Activated T-helper 1 cell treated with anti-CD3 and anti-CD28 coated beads, Interleukin-12 subunit alpha, Interleukin-12 subunit beta, Interleukin-2, Interleukin-4 antibody, amounts not matched to agents 30 ng/mL and 10 ng/mL and 1 ng/mL, durations not matched to agents 14 hours and 24 hours and 36 hours (primary cell): Measurements from ENCODE around the gene SUGCT. TPM values are rescaled to one million over a fixed set of nuclear protein-coding genes. Genes with fewer than 3 reads are reported as not detected.
A peak's percentile ranks its signal among the peaks of the same experiment; 100 is the strongest.
"Not testable (repeated sequence)": the region's sequence is repeated elsewhere in the genome, so short reads cannot be mapped to it uniquely, and the experiment has no call there.

Source experiments
- DNase-seq: peaks from one replicate; pipeline ENCODE4 v3.0.0; 2021; ENCODE audit warnings: low spot score
- H3K27ac Mint-ChIP-seq: one replicate; pipeline ENCODE4 v1.8.0; 2021; ENCODE audit warnings: mild to moderate bottlenecking, mixed read lengths
- H3K27me3 Mint-ChIP-seq: one replicate; pipeline ENCODE4 v1.8.0; 2022; ENCODE audit warnings: mild to moderate bottlenecking, moderate library complexity, mixed read lengths; ENCODE audit not compliant: insufficient read depth
- H3K36me3 Mint-ChIP-seq: one replicate; pipeline ENCODE4 v1.8.0; 2021; ENCODE audit warnings: low read depth, mixed read lengths
- H3K4me1 Mint-ChIP-seq: one replicate; pipeline ENCODE4 v1.8.0; 2021; ENCODE audit warnings: low read depth, mixed read lengths
- H3K4me3 Mint-ChIP-seq: one replicate; pipeline ENCODE4 v1.8.0; 2021; ENCODE audit warnings: mild to moderate bottlenecking, moderate library complexity, mixed read lengths
- H3K9me3 Mint-ChIP-seq: one replicate; pipeline ENCODE4 v1.8.0; 2021; ENCODE audit warnings: mixed read lengths
- intact Hi-C: fragments of 100-400 bp; cut with micrococcal nuclease; formaldehyde crosslinking; loops from one replicate; pipeline ENCODE4 v1.15.1; 2024
- total RNA-seq: library from RNA; stranded (reverse); gene quantifications from 2 replicates; pipeline ENCODE4 v1.2.3, GENCODE V29; 2022

SUGCT gene
- total RNA-seq, 1 donor from 2014 or later: not detected

DNA sequence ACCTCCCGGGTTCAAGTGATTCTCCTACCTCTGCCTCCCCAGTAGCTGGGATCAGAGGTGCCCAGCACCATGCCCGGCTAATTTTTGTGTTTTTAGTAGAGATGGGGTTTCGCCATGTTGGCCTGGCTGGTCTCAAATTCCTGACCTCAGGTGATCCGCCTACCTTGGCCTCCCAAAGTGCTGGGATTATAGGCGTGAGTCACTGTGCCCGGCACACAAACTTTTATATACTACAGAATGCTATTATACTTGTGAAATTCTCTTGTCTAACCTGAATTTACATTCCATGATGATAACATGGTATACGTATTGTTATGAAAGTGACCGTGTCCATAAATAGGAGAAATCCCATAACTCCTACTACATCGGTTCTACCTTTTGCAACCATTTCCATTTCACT lies 17.6 kb upstream of the SUGCT start:
- DNase-seq, intact Hi-C loops, H3K36me3 Mint-ChIP-seq, H3K27ac Mint-ChIP-seq, H3K27me3 Mint-ChIP-seq, H3K4me3 Mint-ChIP-seq, H3K4me1 Mint-ChIP-seq, H3K9me3 Mint-ChIP-seq: not testable (repeated sequence)

DNA sequence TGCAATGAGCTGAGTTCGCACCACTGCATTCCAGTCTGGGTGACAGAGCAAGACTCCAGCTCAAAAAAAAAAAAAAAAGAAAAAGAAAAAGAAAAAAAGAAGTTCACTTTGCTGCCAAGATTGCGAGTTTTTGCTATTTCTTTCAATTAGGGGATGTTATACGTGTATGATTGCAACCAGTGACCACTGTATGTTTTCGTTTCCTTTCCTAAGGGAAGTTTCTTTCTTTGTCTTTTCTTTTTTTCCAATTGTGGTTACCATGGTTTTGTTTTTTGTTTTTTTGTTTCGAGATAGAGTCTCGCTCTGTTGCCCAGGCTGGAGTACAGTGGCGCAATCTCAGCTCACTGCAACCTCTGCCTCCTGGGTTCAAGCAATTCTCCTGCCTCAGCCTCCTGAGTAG lies 16.6 kb upstream of the SUGCT start:
- H3K4me1 Mint-ChIP-seq, intact Hi-C loops, H3K27ac Mint-ChIP-seq, H3K4me3 Mint-ChIP-seq, H3K36me3 Mint-ChIP-seq, DNase-seq, H3K27me3 Mint-ChIP-seq, H3K9me3 Mint-ChIP-seq: not testable (repeated sequence)

- Mint-ChIP-seq H3K36me3 (peaks cover 2% of the 10 kb centered on the region), H3K4me3 (no peak overlapping the region), H3K27ac (no peak overlapping the region), H3K27me3 (no peaks in the 10 kb centered on the region), H3K4me1 (no peaks in the 10 kb centered on the region), H3K9me3 (no peaks in the 10 kb centered on the region)
- DNase-seq: no peak
- intact Hi-C loops: no loop called here
These were observed 14.8 kb upstream of the SUGCT start for GRCh38 chr7:40120020-40120419.

DNA sequence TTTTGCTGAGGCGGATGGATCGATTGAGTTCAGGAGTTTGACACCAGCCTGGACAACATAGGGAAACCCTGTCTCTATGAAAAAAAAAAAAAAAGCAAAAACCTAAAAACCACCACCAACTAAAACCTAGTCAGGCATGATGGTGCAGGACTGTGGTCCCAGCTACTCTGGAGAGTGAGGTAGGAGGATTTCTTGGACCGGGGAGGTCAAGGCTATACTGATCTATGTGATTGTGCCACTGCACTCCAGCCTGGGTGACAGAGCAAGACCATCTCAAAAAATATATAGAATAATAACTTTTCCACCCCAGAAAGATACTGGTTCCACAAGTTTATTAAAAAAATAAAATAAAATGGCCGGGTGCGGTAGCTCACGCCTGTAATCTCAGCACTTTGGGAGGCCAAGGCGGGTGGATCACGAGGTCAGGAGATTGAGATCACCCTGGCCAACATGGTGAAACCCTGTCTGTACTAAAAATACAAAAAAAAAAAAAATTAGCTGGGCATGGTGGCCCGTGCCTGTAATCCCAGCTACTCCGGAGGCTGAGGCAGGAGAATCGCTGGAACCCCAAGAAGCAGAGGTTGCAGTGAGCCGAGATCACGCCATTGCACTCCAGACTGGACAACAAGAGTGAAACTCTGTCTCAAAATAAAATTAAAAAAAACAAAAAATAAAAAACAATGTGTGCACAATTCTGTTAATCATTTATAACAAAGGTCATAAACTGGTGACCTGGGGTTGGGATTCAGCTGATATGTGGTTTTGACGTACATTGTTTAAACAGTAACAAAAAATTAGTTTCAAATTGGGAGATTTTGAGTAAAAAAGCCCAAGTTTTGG lies 12.5 kb upstream of the SUGCT start:
- H3K27ac Mint-ChIP-seq, intact Hi-C loops, H3K4me3 Mint-ChIP-seq, H3K36me3 Mint-ChIP-seq, H3K27me3 Mint-ChIP-seq, H3K4me1 Mint-ChIP-seq, DNase-seq, H3K9me3 Mint-ChIP-seq: not testable (repeated sequence)

DNA sequence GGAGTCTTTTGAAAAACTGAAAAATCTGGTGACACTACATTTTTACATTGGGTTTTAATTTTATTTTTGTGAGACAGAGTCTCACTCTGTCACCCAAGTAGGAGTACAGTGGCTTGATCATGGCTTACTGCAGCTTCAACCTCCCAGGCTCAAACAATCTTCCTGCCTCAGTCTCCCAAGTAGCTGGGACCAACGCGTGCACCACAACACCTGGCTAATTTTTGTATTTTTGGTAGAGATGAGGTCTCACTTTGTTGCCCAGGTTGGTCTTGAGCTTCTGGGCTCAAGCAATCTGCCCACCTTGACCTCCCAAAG lies 11.9 kb upstream of the SUGCT start:
- H3K27ac Mint-ChIP-seq: no peak overlapping the region
- DNase-seq: no peak
- intact Hi-C loops: no loop called here
- peaks cover 2% of the 10 kb centered on the region for H3K36me3 Mint-ChIP-seq
- no peak overlapping the region for H3K4me3 Mint-ChIP-seq
- H3K9me3 Mint-ChIP-seq: no peaks in the 10 kb centered on the region
- no peaks in the 10 kb centered on the region for H3K4me1 Mint-ChIP-seq
- H3K27me3 Mint-ChIP-seq: no peaks in the 10 kb centered on the region

DNA sequence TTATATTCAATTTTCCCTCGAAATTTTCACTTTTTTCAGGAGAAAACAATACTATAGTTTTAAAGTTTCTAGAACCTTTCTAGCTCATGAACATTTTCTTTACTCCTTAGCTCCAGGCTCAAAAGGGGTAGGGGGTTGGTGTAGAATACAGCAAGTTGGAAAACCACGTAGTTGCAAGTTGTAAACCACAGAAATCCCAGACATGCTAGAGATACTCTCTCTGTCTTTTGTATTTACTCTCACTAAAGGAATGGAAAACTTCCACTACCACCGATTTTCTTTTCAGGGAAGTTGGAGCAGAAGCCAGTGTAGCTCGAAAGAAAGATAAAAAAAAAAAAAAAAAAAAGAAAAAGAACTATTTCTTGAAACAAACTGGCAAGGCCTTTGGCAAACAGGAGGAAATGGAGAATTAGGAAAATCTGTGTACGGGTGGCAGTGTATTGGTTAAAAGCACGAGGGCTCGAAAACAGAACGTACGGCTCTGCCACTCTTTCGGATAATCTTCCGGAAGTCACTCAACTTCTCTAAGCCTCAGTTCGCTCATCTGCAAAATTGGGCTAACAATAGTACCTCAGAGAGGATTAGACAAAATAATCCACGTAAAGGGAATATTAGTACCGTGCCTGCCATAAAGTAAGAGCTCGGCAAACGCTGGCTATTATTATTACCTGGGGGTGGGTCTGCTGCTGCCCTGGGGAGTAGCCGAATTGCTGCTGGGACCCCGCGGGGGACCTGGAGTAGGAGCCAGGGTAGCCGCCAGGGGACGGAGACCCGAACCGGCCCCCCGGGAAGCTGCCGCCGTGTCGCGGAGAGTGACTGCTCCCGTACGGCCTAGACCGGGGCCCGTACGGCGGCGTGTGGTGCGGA lies 1.0 kb upstream of the SUGCT start:
- H3K4me1 Mint-ChIP-seq: peaks cover 23% of the 10 kb centered on the region
- intact Hi-C loops: loop anchor here (1.0 to 10.0 kb wide), 9 partner anchors 81 to 1959 kb away; partner anchors contain the start of genes RALA, STARD3NL, VPS41 and YAE1
- H3K9me3 Mint-ChIP-seq: no peaks in the 10 kb centered on the region
- H3K4me3 Mint-ChIP-seq: peak overlapping the region; percentile 91
- H3K27ac Mint-ChIP-seq: peak overlapping the region; percentile 85
- peaks cover 13% of the 10 kb centered on the region for H3K27me3 Mint-ChIP-seq
- peaks cover 8% of the 10 kb centered on the region for H3K36me3 Mint-ChIP-seq
- DNase-seq: no peak

DNA sequence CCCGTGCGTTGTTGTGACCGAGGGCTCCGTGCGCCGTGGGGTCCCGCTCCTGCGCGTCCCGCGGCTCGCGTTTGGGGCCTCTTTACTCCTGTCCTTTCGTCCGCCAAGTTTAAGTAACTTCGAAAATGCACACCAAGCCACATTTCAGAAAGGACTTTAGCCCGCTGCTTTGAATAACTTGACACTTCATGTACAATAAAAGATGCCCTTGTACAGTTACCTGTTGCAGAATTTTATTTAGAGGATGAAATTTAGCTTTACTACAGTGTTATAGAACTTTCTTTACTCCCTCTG lies 459 bp downstream of the SUGCT start:
- peaks cover 6% of the 10 kb centered on the region for H3K36me3 Mint-ChIP-seq
- intact Hi-C loops: loop anchor here (2.0 to 10.0 kb wide), 4 partner anchors 238 to 1960 kb away; partner anchors contain the start of genes STARD3NL and YAE1
- no peaks in the 10 kb centered on the region for H3K9me3 Mint-ChIP-seq
- peaks cover 19% of the 10 kb centered on the region for H3K4me1 Mint-ChIP-seq
- H3K4me3 Mint-ChIP-seq: peak overlapping the region; percentile 77
- peak overlapping the region; percentile 67 for H3K27ac Mint-ChIP-seq
- peaks cover 13% of the 10 kb centered on the region for H3K27me3 Mint-ChIP-seq
- no peak for DNase-seq

- no peak overlapping the region for H3K27ac Mint-ChIP-seq
- intact Hi-C loops: loop anchor here (10.0 kb wide), 1 partner anchor 1963 kb away; the partner anchor contains the start of gene STARD3NL
- H3K9me3 Mint-ChIP-seq: no peaks in the 10 kb centered on the region
- no peak overlapping the region for H3K4me3 Mint-ChIP-seq
- H3K4me1 Mint-ChIP-seq: peaks cover 11% of the 10 kb centered on the region
- peaks cover 2% of the 10 kb centered on the region for H3K36me3 Mint-ChIP-seq
- DNase-seq: no peak
- H3K27me3 Mint-ChIP-seq: peaks cover 13% of the 10 kb centered on the region
These were observed 2.8 kb downstream of the SUGCT start for GRCh38 chr7:40137563-40137962.

- no peak overlapping the region for H3K27ac Mint-ChIP-seq
- no peaks in the 10 kb centered on the region for H3K4me1 Mint-ChIP-seq
- H3K9me3 Mint-ChIP-seq: no peaks in the 10 kb centered on the region
- intact Hi-C loops: loop anchor here (10.0 kb wide), 1 partner anchor 1964 kb away; the partner anchor contains the start of gene STARD3NL
- no peak for DNase-seq
- H3K27me3 Mint-ChIP-seq: peaks cover 13% of the 10 kb centered on the region
- no peaks in the 10 kb centered on the region for H3K36me3 Mint-ChIP-seq
- H3K4me3 Mint-ChIP-seq: no peak overlapping the region
These were observed 4.2 kb downstream of the SUGCT start for GRCh38 chr7:40138973-40139372.

DNA sequence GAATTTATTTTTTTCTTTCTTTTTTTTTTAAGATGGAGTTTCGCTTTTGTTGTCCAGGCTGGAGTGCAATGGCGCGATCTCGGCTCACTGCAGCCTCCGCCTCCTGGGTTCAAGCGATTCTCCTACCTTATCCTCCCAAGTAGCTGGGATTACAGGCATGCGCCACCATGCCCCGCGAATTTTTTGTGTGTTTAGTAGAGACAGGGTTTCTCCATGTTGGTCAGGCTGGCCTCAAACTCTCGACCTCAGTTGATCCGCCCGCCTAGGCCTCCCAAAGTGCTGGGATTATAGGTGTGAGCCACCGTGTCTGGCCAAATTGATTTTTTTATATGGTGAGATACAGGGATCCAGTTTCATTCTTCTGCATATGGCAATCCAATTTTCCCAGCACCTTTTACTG lies 5.1 kb downstream of the SUGCT start:
- peaks cover 18% of the 10 kb centered on the region for H3K27me3 Mint-ChIP-seq
- not testable (repeated sequence) for H3K4me1 Mint-ChIP-seq, H3K4me3 Mint-ChIP-seq, H3K9me3 Mint-ChIP-seq, H3K36me3 Mint-ChIP-seq, H3K27ac Mint-ChIP-seq, DNase-seq
- intact Hi-C loops: loop anchor here (10.0 kb wide), 1 partner anchor 1965 kb away; the partner anchor contains the start of gene STARD3NL

- H3K9me3 Mint-ChIP-seq, DNase-seq, intact Hi-C loops, H3K4me3 Mint-ChIP-seq, H3K4me1 Mint-ChIP-seq, H3K27ac Mint-ChIP-seq, H3K36me3 Mint-ChIP-seq: not testable (repeated sequence)
- H3K27me3 Mint-ChIP-seq: peaks cover 14% of the 10 kb centered on the region
These were observed 7.1 kb downstream of the SUGCT start for GRCh38 chr7:40141916-40142315.

DNA sequence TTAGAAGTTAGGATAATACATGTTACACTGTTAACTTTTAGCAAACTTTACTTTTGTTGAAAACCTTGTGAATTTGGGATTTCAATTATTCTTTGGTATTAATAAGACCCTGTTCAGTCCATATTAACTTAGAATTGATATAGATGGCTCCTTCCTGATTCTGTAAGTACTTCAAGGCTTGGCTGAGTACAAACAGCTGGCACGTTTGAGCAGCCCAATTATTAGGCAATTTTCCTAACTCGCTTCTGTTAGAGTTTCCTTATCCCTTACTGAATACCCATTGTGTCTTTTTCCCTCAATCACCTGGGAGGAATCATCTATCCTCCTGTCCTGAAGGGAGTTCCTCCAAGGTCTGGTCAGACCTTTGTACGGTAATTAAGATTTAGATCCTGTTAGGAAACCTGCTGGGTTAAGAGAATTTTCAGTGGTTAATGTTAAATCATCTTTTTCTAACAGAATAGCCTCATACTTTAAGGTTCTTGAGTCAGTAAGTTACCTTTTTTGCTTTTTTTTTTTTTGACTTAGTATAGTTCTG lies 10.9 kb downstream of the SUGCT start:
- H3K36me3 Mint-ChIP-seq, H3K9me3 Mint-ChIP-seq, intact Hi-C loops, H3K27ac Mint-ChIP-seq, DNase-seq, H3K4me3 Mint-ChIP-seq, H3K4me1 Mint-ChIP-seq: not testable (repeated sequence)
- H3K27me3 Mint-ChIP-seq: peaks cover 12% of the 10 kb centered on the region
